LHCN-M2 (cell line): ENCODE data around the gene RAB32. TPM values are rescaled to one million over a fixed set of nuclear protein-coding genes. Genes with fewer than 3 reads are reported as not detected.
"Not testable (repeated sequence)": the region's sequence is repeated elsewhere in the genome, so short reads cannot be mapped to it uniquely, and the experiment has no call there.

ENCODE experiments used
- DNase-seq: peaks from one replicate; pipeline ENCODE4 v3.0.0-alpha.2; 2012; ENCODE audit warnings: low read depth
- polyA plus RNA-seq: library from polyadenylated mRNA; unstranded; fragments of >200 nt; gene quantifications from one replicate; pipeline ENCODE4 v1.2.1, GENCODE V29; 2012; ENCODE audit warnings: missing spikeins
- total RNA-seq: library from RNA; depleted of rRNA; stranded (reverse); fragments of >200 nt; gene quantifications from 2 replicates; pipeline ENCODE4 v1.2.3, GENCODE V29; 2014; rRNA removed

RAB32 gene
- 61.7 and 72.4 TPM in 2 replicates for total RNA-seq
- polyA plus RNA-seq: 84.9 TPM

GRCh38 chr6:146543211-146543939 lies at the start of gene RAB32:
Gene RAB32, plus strand, starts transcription at chr6:146543833. Its CDS starts 39 bp downstream, at chr6:146543872.
- DNase-seq: peak; percentile 92

DNA sequence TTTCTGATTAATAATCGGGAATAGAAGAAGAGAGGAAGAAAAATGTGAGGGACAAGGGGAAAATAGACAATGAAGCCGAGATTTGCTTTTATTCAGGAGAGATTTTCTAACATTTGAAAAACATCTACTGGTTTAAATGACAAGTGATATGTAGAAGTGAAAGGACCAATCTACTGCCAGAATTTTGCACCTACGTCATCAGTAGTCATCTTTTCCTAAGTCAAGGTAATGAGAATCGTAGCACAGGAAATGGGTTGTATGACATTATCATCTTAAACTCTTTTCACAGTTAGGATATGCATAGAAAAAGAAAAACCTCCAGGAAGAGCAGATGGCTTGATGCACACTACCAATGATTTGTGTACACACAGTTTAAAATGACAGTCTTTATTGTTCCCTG lies 45.3 kb upstream of the RAB32 start:
- peak; percentile 5 for DNase-seq

DNA sequence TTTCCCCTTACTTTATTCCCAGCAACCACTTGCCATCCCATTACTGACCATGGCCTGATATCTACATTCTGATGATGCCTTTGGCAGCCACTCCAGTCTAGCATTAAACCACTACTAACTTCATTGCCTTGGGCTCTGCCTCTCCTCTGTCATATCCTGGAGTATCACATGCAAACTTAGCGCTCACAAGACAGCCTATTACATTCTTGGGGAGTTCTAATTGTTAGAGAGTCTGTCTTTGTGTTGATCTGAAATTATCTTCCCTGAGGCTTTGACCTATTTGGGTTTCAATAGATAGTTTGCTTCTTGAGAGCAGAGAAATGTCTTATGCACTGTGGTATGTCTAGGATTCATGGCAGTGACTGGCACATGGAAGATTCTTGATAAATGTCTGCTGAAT lies 40.5 kb upstream of the RAB32 start:
- no peak for DNase-seq

DNA sequence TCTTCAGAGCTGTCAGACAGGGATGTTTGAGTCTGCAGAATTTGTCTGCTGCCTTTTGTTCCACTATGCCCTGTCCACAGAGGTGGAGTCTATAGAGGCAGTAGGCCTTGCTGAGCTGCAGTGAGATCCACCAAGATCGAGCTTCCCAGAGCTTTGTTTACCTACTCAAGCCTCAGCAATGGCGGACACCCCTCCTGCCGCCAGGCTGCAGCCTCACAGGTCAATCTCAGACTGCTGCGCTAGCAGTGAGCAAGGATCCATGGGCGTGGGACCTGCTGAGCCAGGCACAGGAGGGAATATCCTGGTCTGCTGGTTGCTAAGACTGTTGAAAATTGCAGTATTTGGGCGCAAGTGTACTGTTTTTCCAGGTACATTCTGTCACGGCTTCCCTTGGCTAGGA lies 28.4 kb upstream of the RAB32 start:
- no peak for DNase-seq

DNA sequence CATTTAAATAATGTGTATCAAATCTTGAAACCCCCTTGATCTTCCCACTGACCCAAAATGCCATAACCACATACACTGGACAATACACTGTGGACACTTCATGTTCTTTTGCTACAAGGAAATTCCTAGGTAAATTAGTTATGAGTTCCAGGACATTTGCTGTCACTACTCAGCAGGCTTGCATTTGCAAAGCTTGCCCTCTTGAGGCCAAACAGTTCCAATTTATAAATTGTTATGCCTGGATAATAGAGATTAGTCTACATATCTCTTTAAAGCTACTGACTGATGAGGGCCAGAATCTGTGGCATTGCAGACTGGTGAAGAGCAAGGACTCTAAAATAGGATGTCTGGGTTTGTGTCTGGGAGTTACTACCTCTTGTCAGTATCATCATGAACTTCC lies 17.4 kb upstream of the RAB32 start:
- peak; percentile 13 for DNase-seq

DNA sequence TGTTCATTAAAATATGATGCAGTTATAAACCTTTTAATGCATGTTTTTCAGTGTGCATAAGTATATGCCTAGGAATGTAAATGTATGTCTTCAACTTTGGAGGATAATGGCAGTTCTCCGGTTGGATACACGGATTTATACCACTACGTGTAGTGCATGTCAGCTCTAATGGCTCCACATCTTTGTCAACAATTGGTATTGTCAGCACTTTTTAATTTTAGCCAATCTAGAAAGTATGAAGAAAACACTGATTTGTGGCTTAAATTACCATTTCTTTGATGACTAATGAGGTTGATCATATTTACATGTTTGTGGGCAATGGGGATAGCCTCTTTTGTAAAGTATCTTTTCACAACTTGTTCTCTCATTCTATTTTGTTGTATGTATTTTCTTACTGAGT lies 10.9 kb upstream of the RAB32 start:
- no peak for DNase-seq

DNA sequence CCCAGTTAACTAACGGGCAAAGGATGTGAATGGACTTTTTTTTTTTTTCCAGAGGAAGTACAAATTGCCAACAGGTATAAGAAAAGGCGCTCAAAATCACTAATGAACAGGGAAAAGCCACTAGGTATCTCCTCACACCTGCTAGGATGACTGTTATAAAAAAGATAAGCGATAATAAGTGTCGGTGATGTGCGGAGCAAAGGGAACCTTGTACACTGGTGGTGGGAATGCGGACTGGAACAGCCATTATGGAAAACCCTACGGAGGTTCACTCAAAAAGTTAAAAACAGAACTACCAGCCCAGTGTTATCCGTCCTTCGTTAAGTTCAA lies 787 bp upstream of the RAB32 start:
- no peak for DNase-seq

DNA sequence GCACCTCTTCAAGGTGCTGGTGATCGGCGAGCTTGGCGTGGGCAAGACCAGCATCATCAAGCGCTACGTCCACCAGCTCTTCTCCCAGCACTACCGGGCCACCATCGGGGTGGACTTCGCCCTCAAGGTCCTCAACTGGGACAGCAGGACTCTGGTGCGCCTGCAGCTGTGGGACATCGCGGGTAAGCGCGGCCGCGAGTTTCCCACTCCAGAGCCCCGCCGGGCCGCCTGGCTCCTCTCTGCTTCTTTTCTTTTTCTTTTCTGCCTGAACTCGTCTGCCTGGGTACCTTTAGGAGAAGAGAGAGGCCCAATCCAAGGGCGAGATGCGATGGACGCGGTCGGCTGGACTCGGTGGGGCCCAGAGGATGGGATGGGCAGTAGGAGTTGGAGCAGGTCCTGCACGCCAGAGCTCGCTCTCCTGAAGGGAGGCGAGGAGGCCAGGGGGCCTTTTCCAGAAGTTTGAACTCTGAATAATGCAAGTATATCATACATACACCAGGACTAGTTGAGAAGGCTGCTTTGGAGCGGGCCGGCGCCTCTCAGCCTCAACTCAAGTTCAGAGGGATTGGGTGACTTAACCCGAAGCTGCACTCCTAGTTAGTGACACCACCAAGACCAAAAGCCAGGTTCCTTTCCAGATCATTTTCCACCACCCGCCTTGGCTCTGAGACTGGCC lies 445 bp downstream of the RAB32 start:
- DNase-seq: peak; percentile 51

GRCh38 chr6:146544616-146545182 lies 1.1 kb downstream of the RAB32 start:
- DNase-seq: no peak

GRCh38 chr6:146545581-146545980 lies 1.9 kb downstream of the RAB32 start:
- DNase-seq: peak; percentile 43

DNA sequence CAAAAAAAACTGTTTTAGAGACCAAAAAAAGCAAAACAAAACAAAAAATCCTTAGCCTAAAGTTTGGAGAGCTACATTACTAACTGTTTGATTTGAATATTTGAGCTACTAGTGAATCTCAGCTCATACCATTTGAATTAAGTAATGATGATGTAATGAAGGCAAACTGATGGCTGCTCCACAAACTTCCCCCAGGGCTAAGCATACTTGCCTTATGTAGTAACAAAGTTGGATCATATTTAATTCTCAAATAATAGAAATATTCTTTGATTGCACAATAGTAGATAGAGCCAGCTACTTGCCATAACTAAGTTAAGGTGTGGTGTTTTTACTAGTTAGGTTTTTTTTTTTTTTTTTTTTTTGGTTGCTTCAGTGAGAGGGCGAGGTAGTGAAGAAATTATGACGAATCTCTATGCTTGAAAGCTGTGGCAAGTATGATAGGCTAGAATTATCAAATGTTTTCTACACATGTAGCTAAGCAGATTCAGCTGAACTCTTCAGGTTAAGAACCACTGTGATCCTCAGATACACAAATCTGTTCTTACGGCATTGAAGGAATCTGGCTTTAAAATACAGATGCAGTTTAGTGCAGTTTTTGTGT lies 2.9 kb downstream of the RAB32 start:
- DNase-seq: peak; percentile 66

DNA sequence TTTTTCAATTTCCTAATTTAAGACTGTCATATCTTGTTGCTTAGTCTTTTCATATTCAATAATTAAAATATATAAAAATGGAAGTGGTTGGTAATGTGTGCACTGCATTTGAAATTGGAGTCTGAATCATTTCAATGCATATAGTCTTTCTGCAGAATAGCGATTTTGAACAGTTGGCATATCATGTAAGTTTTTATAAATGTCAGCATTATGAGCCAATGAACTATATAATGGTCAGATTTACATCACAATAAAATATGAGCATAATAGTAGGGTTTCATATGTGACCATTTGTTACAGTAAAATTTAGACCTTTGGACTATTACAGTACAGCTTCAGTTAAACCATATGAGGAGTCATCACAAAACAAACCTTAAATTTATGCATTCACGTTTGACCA lies 4.3 kb downstream of the RAB32 start:
- no peak for DNase-seq

DNA sequence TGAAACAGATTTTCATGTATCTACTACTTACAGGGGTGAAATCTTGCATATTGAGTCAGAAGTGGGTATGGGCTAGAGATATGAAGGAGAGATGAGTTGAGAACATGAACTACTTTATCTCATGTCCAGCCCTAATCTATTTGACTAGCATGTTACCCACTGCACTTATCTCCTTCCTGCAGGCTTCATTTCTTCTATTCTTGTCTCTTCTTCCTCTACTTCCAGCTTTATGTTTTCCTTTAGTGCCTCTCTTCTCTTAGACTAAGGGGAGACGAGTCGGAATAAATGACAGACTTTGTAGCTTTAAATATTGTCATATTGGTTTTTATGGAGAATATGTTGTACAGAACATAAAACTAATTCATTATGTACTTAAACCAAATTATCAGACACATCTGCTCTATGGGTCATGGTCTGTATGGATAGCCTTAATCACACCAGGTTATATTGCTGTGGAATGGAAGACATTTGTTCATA lies 5.3 kb downstream of the RAB32 start:
- DNase-seq: no peak

DNA sequence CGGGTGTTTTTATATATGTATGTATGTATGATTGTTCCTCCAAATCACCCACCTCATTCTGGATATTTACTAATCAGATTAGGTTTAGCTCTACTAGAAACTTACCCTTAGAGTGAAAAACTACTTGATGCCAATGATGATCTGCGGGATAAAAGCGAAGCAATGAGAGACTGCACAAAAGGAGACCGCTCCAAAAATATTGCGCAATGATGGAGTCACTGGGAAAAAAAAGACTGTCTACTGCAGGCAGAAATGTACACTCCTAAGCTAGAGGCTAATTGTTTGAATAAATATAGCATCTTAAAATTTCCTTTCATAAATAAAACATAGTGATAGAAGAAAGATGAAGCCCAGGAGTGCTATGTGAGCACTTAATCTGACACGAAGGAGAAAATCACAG lies 7.3 kb downstream of the RAB32 start:
- DNase-seq: peak; percentile 31

GRCh38 chr6:146551545-146551944 lies 7.9 kb downstream of the RAB32 start:
- DNase-seq: peak; percentile 28

GRCh38 chr6:146553377-146554135 lies 9.9 kb downstream of the RAB32 start:
- no peak for DNase-seq

DNA sequence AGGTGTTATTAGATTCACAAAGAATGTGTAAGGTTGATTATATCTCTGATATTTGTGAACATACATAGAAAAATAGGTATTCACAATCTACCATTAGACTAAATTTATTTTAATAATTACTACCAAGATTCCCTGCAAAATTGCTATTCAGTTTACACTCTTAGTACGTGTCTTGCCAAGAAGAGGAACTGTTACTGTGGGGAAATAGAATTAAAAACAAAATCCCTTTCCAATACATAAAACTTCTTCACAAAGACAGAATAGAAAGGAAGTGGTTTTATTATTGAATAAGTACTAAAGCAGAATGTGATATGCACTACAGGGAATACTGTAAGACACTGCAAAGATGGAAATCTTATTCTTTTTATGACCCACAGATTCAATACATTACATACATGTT lies 17.0 kb downstream of the RAB32 start:
- DNase-seq: no peak

DNA sequence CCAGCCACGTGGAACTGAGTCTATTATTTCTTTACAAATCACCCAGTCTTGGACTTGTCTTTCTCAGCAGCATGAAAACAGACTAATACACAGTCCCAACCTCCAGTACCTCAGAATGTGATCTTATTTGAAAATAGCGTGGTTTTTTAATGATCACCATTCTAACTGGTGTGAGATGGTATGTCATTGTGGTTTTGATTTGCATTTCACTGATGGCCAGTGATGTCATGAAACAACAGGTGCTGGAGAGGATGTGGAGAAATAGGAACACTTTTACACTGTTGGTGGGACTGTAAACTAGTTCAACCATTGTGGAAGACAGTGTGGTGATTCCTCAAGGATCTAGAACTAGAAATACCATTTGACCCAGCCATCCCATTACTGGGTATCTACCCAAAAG lies 23.0 kb downstream of the RAB32 start:
- peak; percentile 48 for DNase-seq

GRCh38 chr6:146568619-146569018 lies 25.0 kb downstream of the RAB32 start:
- not testable (repeated sequence) for DNase-seq

- no peak for DNase-seq
Observed at GRCh38 chr6:146574211-146574610, 30.6 kb downstream of the RAB32 start.

DNA sequence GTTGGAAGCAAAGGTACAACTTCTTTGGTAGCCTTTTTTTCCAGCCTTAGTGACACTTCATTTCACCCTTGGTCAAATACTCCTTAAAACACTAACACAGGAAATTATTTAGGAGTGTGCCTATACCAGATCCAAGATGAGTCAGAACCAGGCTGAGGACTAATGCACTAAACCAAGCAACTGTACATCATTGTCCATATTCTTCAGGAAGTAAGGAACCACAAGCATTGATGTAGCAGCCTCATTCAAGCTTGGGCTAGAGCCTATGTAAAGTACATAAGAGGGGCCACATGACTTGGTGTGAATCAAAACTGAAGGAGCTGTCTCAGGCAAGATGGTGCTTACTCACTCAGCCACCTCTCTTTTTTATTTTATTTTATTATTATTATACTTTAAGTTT lies 34.4 kb downstream of the RAB32 start:
- peak; percentile 3 for DNase-seq

GRCh38 chr6:146581968-146582367 lies 38.3 kb downstream of the RAB32 start:
- no peak for DNase-seq
